ENCODE data around the gene FAM163A.

DNA sequence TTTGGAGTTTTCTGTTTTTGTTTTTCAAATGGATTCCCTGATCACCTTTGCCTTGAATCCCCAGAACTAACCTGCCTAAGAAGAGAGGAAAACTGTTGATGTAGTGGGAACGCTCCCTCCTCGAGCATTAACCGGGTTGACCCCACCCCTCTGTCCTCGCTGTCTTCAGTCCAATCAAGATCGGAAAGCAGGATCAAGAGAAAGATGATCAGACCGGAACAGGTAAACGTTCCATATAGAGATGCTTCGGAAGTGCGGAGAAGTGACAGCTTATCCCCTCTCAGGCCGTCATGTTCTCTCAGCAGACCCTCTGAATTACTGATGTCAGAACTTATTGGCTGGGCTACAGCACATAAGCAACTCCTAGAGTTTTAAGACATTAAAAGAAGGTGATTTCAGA lies 800 bp upstream of the FAM163A start:
- TF ChIP-seq, protein P1, sequence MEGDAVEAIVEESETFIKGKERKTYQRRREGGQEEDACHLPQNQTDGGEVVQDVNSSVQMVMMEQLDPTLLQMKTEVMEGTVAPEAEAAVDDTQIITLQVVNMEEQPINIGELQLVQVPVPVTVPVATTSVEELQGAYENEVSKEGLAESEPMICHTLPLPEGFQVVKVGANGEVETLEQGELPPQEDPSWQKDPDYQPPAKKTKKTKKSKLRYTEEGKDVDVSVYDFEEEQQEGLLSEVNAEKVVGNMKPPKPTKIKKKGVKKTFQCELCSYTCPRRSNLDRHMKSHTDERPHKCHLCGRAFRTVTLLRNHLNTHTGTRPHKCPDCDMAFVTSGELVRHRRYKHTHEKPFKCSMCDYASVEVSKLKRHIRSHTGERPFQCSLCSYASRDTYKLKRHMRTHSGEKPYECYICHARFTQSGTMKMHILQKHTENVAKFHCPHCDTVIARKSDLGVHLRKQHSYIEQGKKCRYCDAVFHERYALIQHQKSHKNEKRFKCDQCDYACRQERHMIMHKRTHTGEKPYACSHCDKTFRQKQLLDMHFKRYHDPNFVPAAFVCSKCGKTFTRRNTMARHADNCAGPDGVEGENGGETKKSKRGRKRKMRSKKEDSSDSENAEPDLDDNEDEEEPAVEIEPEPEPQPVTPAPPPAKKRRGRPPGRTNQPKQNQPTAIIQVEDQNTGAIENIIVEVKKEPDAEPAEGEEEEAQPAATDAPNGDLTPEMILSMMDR (conservative IDR thresholded peaks at IDR 0.05 in 1 of 2, IDR thresholded peaks at IDR 0.05 in 1 of 2; ENCODE audit: low read depth in 1 of 2, low read length in 2 of 2) = no peak
- TF ChIP-seq EZH2 (IDR thresholded peaks at IDR 0.05; ENCODE audit: low read length, missing control alignments) = no peak

Data from fibroblast of lung (primary cell).